ENCODE results near the gene RNF220. TPM values are rescaled to one million over a fixed set of nuclear protein-coding genes. Genes with fewer than 3 reads are reported as not detected.
A peak's percentile ranks its signal among the peaks of the same experiment; 100 is the strongest.

Gene RNF220
- total RNA-seq, 6 experiments from 2014 or later, result 42.1 to 54.7 (median 51.9) TPM

GRCh38 chr1:44419901-44420300 is 14.8 kb downstream of the RNF220 start:
- H3K27me3 Mint-ChIP-seq (ENCODE audit: insufficient read depth), result peaks cover 71% of the 10 kb centered on the region
- no peak overlapping the region for H3K27ac Mint-ChIP-seq
- peaks cover 10% of the 10 kb centered on the region for H3K4me1 Mint-ChIP-seq (ENCODE audit: low read depth)
- no peak for DNase-seq
- TF ChIP-seq CTCF (IDR thresholded peaks at IDR 0.05), result no peak
- no peak overlapping the region for H3K4me3 Mint-ChIP-seq
- no peaks in the 10 kb centered on the region for H3K9me3 Mint-ChIP-seq
- no peaks in the 10 kb centered on the region for H3K36me3 Mint-ChIP-seq (ENCODE audit: low read depth)

GRCh38 chr1:44420535-44420934 is 15.5 kb downstream of the RNF220 start:
- Mint-ChIP-seq H3K27me3 (ENCODE audit: insufficient read depth) (peaks cover 72% of the 10 kb centered on the region), H3K4me3 (no peak overlapping the region), H3K4me1 (ENCODE audit: low read depth) (peaks cover 10% of the 10 kb centered on the region), H3K9me3 (no peaks in the 10 kb centered on the region), H3K27ac (no peak overlapping the region), H3K36me3 (ENCODE audit: low read depth) (no peaks in the 10 kb centered on the region)
- DNase-seq, result no peak
- no peak for TF ChIP-seq CTCF (IDR thresholded peaks at IDR 0.05)

GRCh38 chr1:44421446-44421884 is 16.4 kb downstream of the RNF220 start:
- Mint-ChIP-seq H3K27me3 (ENCODE audit: insufficient read depth) (peaks cover 70% of the 10 kb centered on the region), H3K27ac (no peak overlapping the region), H3K4me3 (no peak overlapping the region), H3K4me1 (ENCODE audit: low read depth) (peaks cover 10% of the 10 kb centered on the region), H3K9me3 (no peaks in the 10 kb centered on the region), H3K36me3 (ENCODE audit: low read depth) (no peaks in the 10 kb centered on the region)
- no peak for DNase-seq
- TF ChIP-seq CTCF (IDR thresholded peaks at IDR 0.05), result no peak

- no peak overlapping the region for H3K4me3 Mint-ChIP-seq
- no peak overlapping the region for H3K27ac Mint-ChIP-seq
- H3K4me1 Mint-ChIP-seq (ENCODE audit: low read depth), result peaks cover 10% of the 10 kb centered on the region
- no peak for DNase-seq
- peaks cover 68% of the 10 kb centered on the region for H3K27me3 Mint-ChIP-seq (ENCODE audit: insufficient read depth)
- no peaks in the 10 kb centered on the region for H3K36me3 Mint-ChIP-seq (ENCODE audit: low read depth)
- no peak for TF ChIP-seq CTCF (IDR thresholded peaks at IDR 0.05)
- H3K9me3 Mint-ChIP-seq, result no peaks in the 10 kb centered on the region
Measured at GRCh38 chr1:44422161-44422560, 17.1 kb downstream of the RNF220 start.

GRCh38 chr1:44423591-44424537 is 18.8 kb downstream of the RNF220 start:
- H3K4me1 Mint-ChIP-seq (ENCODE audit: low read depth), result peaks cover 10% of the 10 kb centered on the region
- H3K4me3 Mint-ChIP-seq, result peak overlapping the region; percentile 58; the same call in 1 of the 2 replicates
- H3K27ac Mint-ChIP-seq, result no peak overlapping the region
- H3K36me3 Mint-ChIP-seq (ENCODE audit: low read depth), result no peaks in the 10 kb centered on the region
- H3K9me3 Mint-ChIP-seq, result no peaks in the 10 kb centered on the region
- peaks cover 72% of the 10 kb centered on the region for H3K27me3 Mint-ChIP-seq (ENCODE audit: insufficient read depth)
- DNase-seq, result peak; percentile 61
- TF ChIP-seq CTCF (IDR thresholded peaks at IDR 0.05), result no peak
